Measurements from ENCODE around the gene ADAMTSL1. TPM values are rescaled to one million over a fixed set of nuclear protein-coding genes. Genes with fewer than 3 reads are reported as not detected.

The ADAMTSL1 gene
- total and polyA plus RNA-seq, 2 donors from 2014 or later, result 3.0 to 27.3 TPM

DNA sequence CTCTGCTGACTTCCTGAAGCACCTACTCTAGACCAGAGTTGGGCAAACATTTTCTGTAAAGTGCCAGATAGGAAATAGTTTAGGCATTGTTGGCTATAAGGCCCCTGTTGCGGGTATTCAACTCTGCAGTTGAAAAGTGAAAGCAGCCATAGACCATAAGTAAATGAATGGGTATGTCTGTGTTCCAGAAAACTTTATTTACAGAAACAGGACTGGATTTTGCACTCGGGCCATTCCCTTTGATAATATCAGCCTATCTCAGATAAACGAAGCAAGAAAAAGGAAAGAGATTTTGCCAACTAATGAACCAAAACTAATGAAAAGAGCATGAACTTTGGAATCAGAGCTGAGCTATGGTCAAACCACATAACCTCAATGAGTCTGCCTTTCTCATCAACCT is 374.7 kb downstream of the ADAMTSL1 start:
- Histone ChIP-seq H3K9me3 (ENCODE audit: control insufficient read depth in 2 of 3, insufficient read depth in 1 of 3, low read length in 3 of 3) (no peaks in the 10 kb centered on the region), H3K36me3 (ENCODE audit: control insufficient read depth in 2 of 3, insufficient read depth in 3 of 3, low read length in 3 of 3) (no peaks in the 10 kb centered on the region), H3K9ac (ENCODE audit: low read length in 3 of 3) (no peak overlapping the region), H3K27me3 (ENCODE audit: control insufficient read depth, insufficient read depth, low read length) (no peaks in the 10 kb centered on the region), H3K4me3 (ENCODE audit: low read length in 3 of 3) (no peak overlapping the region), H3K27ac (ENCODE audit: low read depth in 2 of 2, low read length in 2 of 2) (no peak overlapping the region), H3K4me1 (ENCODE audit: control insufficient read depth in 2 of 3, insufficient read depth in 2 of 3, low read depth in 1 of 3, low read length in 3 of 3) (peaks cover 0 to 7% (median 6%) of the 10 kb centered on the region in 3 donors)
- intact Hi-C loops (cut with DNase I), result no loop called here
- FAIRE-seq (no peak), DNase-seq (no peak)
- TF ChIP-seq, protein P1, sequence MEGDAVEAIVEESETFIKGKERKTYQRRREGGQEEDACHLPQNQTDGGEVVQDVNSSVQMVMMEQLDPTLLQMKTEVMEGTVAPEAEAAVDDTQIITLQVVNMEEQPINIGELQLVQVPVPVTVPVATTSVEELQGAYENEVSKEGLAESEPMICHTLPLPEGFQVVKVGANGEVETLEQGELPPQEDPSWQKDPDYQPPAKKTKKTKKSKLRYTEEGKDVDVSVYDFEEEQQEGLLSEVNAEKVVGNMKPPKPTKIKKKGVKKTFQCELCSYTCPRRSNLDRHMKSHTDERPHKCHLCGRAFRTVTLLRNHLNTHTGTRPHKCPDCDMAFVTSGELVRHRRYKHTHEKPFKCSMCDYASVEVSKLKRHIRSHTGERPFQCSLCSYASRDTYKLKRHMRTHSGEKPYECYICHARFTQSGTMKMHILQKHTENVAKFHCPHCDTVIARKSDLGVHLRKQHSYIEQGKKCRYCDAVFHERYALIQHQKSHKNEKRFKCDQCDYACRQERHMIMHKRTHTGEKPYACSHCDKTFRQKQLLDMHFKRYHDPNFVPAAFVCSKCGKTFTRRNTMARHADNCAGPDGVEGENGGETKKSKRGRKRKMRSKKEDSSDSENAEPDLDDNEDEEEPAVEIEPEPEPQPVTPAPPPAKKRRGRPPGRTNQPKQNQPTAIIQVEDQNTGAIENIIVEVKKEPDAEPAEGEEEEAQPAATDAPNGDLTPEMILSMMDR (IDR thresholded peaks at IDR 0.05; ENCODE audit: borderline replicate concordance, extremely low read depth, insufficient read depth), result no peak

DNA sequence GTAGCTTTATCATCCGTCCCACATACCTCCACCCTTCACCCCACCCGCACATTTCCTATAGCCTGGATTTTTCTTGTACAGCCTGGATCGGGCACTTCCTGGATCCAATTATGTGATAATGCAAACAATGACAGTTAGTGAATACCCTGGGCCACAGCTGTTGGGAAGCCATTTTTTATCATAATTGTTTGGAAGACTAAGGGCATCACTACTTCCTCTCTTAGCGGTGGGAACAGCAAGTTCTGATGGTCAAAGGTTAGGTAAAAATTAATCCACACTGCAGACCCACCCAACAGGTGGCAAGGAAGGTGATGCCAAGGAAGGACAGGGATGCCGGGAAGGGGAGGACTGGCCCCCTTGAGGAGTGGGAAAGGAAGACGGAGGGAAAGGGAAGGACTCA is 375.3 kb downstream of the ADAMTSL1 start:
- intact Hi-C loops (cut with DNase I), result no loop called here
- no peaks in the 10 kb centered on the region for H3K27me3 ChIP-seq (ENCODE audit: control insufficient read depth, insufficient read depth, low read length)
- FAIRE-seq (no peak), DNase-seq (peak in 2 of 5 donors; percentile 10 to 50)
- no peak overlapping the region for H3K27ac ChIP-seq (ENCODE audit: low read depth in 2 of 2, low read length in 2 of 2)
- H3K9ac ChIP-seq (ENCODE audit: low read length in 3 of 3), result no peak overlapping the region
- H3K4me1 ChIP-seq (ENCODE audit: control insufficient read depth in 2 of 3, insufficient read depth in 2 of 3, low read depth in 1 of 3, low read length in 3 of 3), result peaks cover 0 to 7% (median 6%) of the 10 kb centered on the region in 3 donors
- TF ChIP-seq, protein P1 (IDR thresholded peaks at IDR 0.05; ENCODE audit: borderline replicate concordance, extremely low read depth, insufficient read depth), result no peak
- H3K36me3 ChIP-seq (ENCODE audit: control insufficient read depth in 2 of 3, insufficient read depth in 3 of 3, low read length in 3 of 3), result no peaks in the 10 kb centered on the region
- H3K4me3 ChIP-seq (ENCODE audit: low read length in 3 of 3), result no peak overlapping the region
- H3K9me3 ChIP-seq (ENCODE audit: control insufficient read depth in 2 of 3, insufficient read depth in 1 of 3, low read length in 3 of 3), result no peaks in the 10 kb centered on the region

DNA sequence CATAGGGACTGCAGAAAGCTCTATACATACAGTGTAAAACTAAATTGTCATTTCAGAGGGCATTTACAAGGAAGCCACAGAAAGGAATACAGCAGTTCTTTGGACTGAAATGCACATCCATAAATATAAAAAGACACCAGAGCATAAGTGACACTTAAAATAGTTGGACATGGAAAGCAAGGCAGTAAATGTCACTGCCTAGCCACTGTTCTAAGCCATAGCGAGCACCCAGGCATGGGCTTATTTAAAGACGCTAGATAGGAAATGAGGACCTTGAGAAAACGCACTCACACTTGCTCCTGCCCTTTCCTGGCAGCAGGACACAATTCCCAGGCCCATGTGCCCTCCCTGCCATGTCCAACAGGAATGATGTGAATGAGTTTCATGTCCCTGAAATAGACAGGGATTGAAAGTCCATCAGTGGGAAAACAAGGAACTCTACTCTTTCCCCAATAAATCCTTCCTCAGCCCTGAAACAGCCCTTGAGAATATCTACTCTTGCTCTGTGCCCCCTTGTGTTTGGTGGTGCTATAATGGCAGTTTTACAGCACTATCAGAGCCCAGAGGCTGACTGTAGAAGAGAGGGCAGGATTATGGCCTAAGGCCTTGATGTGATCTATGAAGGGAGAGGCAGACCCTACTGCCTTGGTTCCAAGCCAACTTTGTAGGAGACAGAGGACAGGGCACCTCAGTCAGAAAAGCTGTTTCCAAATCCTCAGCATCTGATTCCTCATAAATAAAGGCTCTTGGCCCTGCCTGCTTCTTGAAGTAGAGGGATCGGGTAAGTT is 376.1 kb downstream of the ADAMTSL1 start:
- DNase-seq (peak in 1 of 5 donors; percentile 24), FAIRE-seq (no peak)
- Histone ChIP-seq H3K9ac (ENCODE audit: low read length in 3 of 3) (no peak overlapping the region), H3K36me3 (ENCODE audit: control insufficient read depth in 2 of 3, insufficient read depth in 3 of 3, low read length in 3 of 3) (no peaks in the 10 kb centered on the region), H3K4me1 (ENCODE audit: control insufficient read depth in 2 of 3, insufficient read depth in 2 of 3, low read depth in 1 of 3, low read length in 3 of 3) (peaks cover 0 to 7% (median 6%) of the 10 kb centered on the region in 3 donors), H3K27ac (ENCODE audit: low read depth in 2 of 2, low read length in 2 of 2) (peak overlapping the region in 1 of 2 donors; percentile 21), H3K27me3 (ENCODE audit: control insufficient read depth, insufficient read depth, low read length) (no peaks in the 10 kb centered on the region), H3K4me3 (ENCODE audit: low read length in 3 of 3) (no peak overlapping the region), H3K9me3 (ENCODE audit: control insufficient read depth in 2 of 3, insufficient read depth in 1 of 3, low read length in 3 of 3) (no peaks in the 10 kb centered on the region)
- TF ChIP-seq, protein P1 (IDR thresholded peaks at IDR 0.05; ENCODE audit: borderline replicate concordance, extremely low read depth, insufficient read depth), result no peak
- intact Hi-C loops (cut with DNase I), result no loop called here
